ENCODE data around the gene MYL11. TPM values are rescaled to one million over a fixed set of nuclear protein-coding genes. Genes with fewer than 3 reads are reported as not detected.
A peak's percentile ranks its signal among the peaks of the same experiment; 100 is the strongest.

The MYL11 gene, protein sequence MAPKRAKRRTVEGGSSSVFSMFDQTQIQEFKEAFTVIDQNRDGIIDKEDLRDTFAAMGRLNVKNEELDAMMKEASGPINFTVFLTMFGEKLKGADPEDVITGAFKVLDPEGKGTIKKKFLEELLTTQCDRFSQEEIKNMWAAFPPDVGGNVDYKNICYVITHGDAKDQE
- polyA plus RNA-seq (2012; ENCODE audit: insufficient read length, low read depth): 1.5 TPM

DNA sequence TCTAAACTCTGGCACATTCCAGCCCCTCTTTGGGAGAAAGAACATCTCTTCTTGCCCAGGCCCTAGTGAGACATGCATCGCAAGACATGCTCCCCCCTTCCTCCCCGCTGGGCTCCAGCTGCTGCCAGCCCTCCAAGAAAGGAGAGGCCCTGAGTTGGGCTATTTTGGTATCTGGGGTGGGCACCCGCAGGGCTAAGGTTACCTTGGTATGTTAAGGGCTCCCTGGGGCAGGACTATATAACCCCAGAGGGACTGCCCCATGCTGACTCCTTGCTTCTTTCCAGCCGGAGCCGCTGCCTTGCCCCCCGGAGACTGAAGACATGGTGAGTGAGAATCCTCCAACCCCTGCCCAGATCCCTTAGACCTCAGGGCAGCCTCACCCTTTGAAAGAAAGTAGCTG is at the start of gene MYL11:
MYL11 (plus strand) TSS at position 265 of the 400 bp plus-strand sequence; CDS start at position 321, 56 bp downstream.
- no peak for TF ChIP-seq POLR2AphosphoS5 (IDR thresholded peaks at IDR 0.05; ENCODE audit: low read depth, low read length)
- TF ChIP-seq TAF1 (IDR thresholded peaks at IDR 0.05; ENCODE audit: borderline replicate concordance, insufficient read depth, low read length): no peak
- TF ChIP-seq, protein P1, sequence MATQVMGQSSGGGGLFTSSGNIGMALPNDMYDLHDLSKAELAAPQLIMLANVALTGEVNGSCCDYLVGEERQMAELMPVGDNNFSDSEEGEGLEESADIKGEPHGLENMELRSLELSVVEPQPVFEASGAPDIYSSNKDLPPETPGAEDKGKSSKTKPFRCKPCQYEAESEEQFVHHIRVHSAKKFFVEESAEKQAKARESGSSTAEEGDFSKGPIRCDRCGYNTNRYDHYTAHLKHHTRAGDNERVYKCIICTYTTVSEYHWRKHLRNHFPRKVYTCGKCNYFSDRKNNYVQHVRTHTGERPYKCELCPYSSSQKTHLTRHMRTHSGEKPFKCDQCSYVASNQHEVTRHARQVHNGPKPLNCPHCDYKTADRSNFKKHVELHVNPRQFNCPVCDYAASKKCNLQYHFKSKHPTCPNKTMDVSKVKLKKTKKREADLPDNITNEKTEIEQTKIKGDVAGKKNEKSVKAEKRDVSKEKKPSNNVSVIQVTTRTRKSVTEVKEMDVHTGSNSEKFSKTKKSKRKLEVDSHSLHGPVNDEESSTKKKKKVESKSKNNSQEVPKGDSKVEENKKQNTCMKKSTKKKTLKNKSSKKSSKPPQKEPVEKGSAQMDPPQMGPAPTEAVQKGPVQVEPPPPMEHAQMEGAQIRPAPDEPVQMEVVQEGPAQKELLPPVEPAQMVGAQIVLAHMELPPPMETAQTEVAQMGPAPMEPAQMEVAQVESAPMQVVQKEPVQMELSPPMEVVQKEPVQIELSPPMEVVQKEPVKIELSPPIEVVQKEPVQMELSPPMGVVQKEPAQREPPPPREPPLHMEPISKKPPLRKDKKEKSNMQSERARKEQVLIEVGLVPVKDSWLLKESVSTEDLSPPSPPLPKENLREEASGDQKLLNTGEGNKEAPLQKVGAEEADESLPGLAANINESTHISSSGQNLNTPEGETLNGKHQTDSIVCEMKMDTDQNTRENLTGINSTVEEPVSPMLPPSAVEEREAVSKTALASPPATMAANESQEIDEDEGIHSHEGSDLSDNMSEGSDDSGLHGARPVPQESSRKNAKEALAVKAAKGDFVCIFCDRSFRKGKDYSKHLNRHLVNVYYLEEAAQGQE (IDR thresholded peaks at IDR 0.05; ENCODE audit: insufficient read depth in 1 of 2, low read depth in 2 of 2, low read length in 2 of 2): no peak
- TF ChIP-seq SIN3A (IDR thresholded peaks at IDR 0.05; ENCODE audit: borderline replicate concordance, insufficient read depth, low read length): no peak
- no peak for TF ChIP-seq FOXP2 (optimal IDR thresholded peaks at IDR 0.05; ENCODE audit: borderline replicate concordance, extremely low read depth, extremely low read length, insufficient read depth)

DNA sequence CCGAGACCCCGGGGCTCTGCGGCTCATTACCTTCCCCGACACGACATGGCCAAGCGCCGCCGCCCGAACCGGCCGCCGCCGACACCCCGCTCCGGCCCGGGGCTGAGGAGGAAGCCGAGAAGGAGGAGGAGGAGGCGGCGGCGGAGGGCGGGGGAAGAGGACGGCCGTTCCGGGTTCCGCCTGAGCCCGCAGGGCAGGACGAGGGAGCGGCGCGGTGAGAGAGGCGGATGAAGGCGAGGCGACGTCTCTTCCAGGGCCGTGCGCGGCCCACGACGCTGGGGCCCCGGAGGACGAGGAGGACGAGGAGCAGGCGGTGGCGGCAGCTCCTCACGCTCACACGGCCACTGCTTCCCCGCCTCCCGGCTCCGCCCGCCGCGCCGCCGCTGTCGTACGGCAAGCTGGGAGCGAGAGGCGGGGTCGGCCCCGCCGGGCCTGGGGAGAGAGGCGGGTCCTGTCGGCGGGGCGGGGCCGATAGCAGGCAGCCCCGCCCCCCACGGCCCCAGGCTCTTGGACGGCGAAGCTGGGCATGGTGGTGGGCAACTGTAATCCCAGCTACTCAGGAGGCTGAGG is 39.5 kb upstream of the MYL11 start:
- peak; percentile 49; the same call in 1 of the 2 replicates for TF ChIP-seq POLR2AphosphoS5 (IDR thresholded peaks at IDR 0.05; ENCODE audit: low read depth, low read length)

DNA sequence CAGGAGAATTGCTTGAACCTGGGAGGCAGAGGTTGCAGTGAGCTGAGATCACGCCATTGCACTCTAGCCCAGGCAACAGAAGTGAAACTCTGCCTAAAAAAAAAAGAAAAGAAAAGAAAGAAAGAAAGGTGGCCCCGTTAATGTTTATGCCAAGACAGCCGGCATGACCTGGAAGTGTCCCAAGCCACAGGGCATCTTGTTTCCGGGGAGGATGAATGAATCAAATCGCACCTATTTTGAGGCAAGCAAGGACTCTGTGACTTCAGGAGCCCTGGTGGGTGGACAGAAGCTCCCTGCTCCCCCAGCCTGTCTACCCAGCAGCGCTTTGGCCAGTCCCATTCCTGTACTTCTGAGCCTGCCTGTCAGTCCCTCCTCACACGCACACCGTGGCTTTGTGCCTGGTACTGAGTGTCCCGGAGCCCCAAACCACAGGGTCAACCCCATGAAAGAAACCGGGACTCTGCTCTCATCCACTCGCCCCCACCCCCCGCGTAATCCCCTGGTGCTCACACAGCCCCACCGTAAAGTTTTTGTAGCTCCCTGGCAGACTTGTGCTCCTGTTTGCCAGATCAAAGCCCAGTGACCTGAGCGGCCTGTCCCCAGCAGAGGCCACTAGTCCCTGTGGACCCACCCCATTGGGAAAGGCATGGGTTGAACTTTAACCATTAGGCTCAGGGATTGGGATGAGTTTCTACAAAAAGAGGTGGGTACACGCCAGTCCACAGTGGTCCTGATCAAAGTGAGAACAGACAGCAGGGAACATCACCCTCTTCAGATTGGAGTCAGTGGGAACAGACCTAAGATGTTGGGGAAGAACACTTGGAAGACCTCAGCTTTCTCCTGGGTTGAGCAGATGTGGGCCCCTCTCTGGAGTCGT is 38.8 kb upstream of the MYL11 start:
- no peak for TF ChIP-seq FOXP2 (optimal IDR thresholded peaks at IDR 0.05; ENCODE audit: borderline replicate concordance, extremely low read depth, extremely low read length, insufficient read depth)
- no peak; the same call in 1 of the 2 replicates for TF ChIP-seq POLR2AphosphoS5 (IDR thresholded peaks at IDR 0.05; ENCODE audit: low read depth, low read length)
- no peak for TF ChIP-seq SIN3A (IDR thresholded peaks at IDR 0.05; ENCODE audit: borderline replicate concordance, insufficient read depth, low read length)
- TF ChIP-seq, protein P1 (IDR thresholded peaks at IDR 0.05; ENCODE audit: insufficient read depth in 1 of 2, low read depth in 2 of 2, low read length in 2 of 2): no peak
- no peak for TF ChIP-seq TAF1 (IDR thresholded peaks at IDR 0.05; ENCODE audit: borderline replicate concordance, insufficient read depth, low read length)

DNA sequence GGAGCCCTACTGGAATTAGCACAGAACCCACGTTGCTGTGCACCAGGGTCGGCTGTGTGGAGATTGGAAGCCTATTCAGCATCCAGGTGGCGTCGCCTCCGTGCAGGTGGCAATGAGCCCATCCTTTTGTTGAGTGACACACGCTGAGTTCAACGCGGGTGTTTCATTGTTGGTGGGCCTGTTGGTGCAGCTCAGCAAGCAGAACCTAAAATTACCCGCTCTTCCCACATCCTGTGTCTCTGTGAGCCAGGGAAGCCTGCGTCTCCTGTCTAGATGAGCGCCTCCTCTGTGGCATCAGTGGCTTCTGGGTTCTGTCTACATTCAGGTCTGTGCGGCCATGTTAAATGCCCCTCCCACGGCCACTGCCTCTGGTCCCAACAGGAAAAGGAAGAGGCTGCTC is 34.0 kb upstream of the MYL11 start:
- TF ChIP-seq FOXP2 (optimal IDR thresholded peaks at IDR 0.05; ENCODE audit: borderline replicate concordance, extremely low read depth, extremely low read length, insufficient read depth) (no peak), POLR2AphosphoS5 (IDR thresholded peaks at IDR 0.05; ENCODE audit: low read depth, low read length) (no peak), SIN3A (IDR thresholded peaks at IDR 0.05; ENCODE audit: borderline replicate concordance, insufficient read depth, low read length) (no peak), TAF1 (IDR thresholded peaks at IDR 0.05; ENCODE audit: borderline replicate concordance, insufficient read depth, low read length) (no peak)
- TF ChIP-seq, protein P1 (IDR thresholded peaks at IDR 0.05; ENCODE audit: insufficient read depth in 1 of 2, low read depth in 2 of 2, low read length in 2 of 2): no peak

DNA sequence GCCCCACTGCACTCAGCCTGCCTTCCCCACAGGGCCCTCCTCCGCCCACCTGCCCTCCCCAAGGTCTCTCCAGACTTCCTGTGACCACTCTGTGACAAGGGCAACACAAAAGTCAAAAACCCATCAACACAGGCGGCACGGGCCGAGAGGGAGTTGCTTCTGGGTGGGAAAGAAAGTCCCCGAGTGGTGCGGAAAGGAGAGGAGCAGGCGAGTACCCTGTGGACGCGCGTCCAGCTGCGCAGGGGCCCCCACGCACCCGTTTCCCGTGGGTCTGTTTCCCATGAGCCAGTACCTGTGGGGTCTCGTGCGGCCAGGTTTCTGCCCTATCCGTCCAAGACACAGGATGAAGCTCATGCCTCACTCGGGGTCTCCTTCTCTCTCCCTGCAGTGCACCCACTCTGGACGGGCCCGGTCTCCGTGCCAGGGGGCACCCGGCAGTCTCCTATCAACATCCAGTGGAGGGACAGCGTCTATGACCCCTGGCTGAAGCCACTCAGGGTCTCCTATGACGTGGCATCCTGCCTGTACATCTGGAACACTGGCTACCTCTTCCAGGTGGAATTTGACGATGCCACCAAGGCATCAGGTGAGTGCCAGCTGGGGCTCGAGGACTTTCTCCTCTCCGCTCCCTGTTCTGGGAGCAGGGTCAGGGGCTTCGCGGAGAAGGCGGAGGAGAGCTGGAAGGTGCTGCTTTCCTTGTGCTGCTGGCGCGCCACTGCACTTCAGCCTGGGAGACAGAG is 31.7 kb upstream of the MYL11 start:
- TF ChIP-seq SIN3A (IDR thresholded peaks at IDR 0.05; ENCODE audit: borderline replicate concordance, insufficient read depth, low read length) (no peak), FOXP2 (optimal IDR thresholded peaks at IDR 0.05; ENCODE audit: borderline replicate concordance, extremely low read depth, extremely low read length, insufficient read depth) (no peak), POLR2AphosphoS5 (IDR thresholded peaks at IDR 0.05; ENCODE audit: low read depth, low read length) (no peak), TAF1 (IDR thresholded peaks at IDR 0.05; ENCODE audit: borderline replicate concordance, insufficient read depth, low read length) (no peak)
- TF ChIP-seq, protein P1 (IDR thresholded peaks at IDR 0.05; ENCODE audit: insufficient read depth in 1 of 2, low read depth in 2 of 2, low read length in 2 of 2): no peak

Data from PFSK-1 (cell line).